Measurements from ENCODE around the gene H1-8. TPM values are rescaled to one million over a fixed set of nuclear protein-coding genes. Genes with fewer than 3 reads are reported as not detected.

H1-8 gene
- total and polyA plus RNA-seq, 12 donors: not detected

DNA sequence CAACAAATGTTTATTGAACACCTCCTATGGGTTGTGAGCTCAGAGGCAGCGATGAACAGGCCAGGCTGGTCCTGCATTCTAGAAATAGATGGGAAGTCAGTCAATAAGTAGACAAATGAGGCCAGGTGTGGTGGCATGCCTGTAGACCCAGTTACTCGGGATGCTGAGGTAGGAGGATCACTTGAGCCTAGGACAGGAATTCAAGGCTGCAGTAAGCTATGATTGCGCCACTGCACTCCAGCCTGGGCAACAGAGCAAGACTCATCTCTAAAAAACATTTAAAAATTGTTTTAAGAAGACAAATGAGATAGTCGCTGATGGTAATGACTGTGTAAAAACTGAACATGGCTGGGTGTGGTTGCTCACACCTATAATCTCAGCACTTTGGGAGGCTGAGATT is 18.9 kb upstream of the H1-8 start:
- Histone ChIP-seq H3K9me3 (no peaks in the 10 kb centered on the region), H3K36me3 (peaks cover 0 to 12% (median 0%) of the 10 kb centered on the region in 9 donors), H3K4me3 (no peak overlapping the region), H3K27ac (no peak overlapping the region), H3K4me1 (peaks cover 0 to 17% (median 0%) of the 10 kb centered on the region in 9 donors), H3K27me3 (no peaks in the 10 kb centered on the region)
- intact Hi-C loops (cut with DNase I): no loop called here
- 85 to 98% methylated on average over 4 of the region's 4 CpGs for whole genome bisulfite sequencing, 2 donors
- ATAC-seq (no peak), DNase-seq (no peak)
- TF ChIP-seq, protein P1, sequence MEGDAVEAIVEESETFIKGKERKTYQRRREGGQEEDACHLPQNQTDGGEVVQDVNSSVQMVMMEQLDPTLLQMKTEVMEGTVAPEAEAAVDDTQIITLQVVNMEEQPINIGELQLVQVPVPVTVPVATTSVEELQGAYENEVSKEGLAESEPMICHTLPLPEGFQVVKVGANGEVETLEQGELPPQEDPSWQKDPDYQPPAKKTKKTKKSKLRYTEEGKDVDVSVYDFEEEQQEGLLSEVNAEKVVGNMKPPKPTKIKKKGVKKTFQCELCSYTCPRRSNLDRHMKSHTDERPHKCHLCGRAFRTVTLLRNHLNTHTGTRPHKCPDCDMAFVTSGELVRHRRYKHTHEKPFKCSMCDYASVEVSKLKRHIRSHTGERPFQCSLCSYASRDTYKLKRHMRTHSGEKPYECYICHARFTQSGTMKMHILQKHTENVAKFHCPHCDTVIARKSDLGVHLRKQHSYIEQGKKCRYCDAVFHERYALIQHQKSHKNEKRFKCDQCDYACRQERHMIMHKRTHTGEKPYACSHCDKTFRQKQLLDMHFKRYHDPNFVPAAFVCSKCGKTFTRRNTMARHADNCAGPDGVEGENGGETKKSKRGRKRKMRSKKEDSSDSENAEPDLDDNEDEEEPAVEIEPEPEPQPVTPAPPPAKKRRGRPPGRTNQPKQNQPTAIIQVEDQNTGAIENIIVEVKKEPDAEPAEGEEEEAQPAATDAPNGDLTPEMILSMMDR (IDR thresholded peaks at IDR 0.05): no peak

DNA sequence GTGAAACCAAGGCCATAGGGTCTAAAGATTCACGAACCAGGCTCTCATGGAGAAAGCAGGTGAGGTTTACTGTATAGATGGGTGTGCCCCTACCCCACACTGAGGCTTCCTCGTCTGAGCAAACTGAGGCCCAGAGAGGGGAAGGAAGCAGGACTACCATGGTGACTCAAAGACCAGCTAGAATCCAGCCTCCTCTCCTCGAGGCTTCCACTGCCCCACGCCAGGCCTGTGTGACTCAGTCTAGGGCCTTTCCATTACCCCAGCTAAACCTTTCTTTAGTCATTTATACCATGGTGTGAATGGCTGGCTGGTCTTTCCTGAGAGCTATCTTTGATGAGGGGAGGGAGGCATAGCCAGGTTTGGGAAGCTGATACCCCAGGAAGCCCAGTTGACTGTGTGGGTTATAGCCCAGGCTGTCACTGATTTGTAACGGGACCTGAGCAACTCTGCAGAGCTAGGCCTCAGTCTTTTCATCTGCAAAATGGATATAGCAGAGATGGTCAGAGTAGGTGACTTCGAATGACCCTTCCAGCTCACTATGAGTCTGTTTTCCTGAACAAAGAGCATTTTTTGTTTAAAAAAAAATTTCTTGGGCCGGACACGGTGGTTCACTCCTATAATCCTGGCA is 17.5 kb upstream of the H1-8 start:
- Histone ChIP-seq H3K9me3 (no peaks in the 10 kb centered on the region), H3K27ac (peak overlapping the region in 1 of 10 donors; percentile 67), H3K4me3 (no peak overlapping the region), H3K4me1 (peaks cover 5 to 26% (median 9%) of the 10 kb centered on the region in 9 donors), H3K27me3 (no peaks in the 10 kb centered on the region), H3K36me3 (no peaks in the 10 kb centered on the region)
- WGBS, 2 donors: 82 to 89% methylated on average over 8 of the region's 8 CpGs
- ATAC-seq (no peak), DNase-seq (no peak)
- intact Hi-C loops (cut with DNase I): no loop called here
- TF ChIP-seq, protein P1 (IDR thresholded peaks at IDR 0.05): no peak

DNA sequence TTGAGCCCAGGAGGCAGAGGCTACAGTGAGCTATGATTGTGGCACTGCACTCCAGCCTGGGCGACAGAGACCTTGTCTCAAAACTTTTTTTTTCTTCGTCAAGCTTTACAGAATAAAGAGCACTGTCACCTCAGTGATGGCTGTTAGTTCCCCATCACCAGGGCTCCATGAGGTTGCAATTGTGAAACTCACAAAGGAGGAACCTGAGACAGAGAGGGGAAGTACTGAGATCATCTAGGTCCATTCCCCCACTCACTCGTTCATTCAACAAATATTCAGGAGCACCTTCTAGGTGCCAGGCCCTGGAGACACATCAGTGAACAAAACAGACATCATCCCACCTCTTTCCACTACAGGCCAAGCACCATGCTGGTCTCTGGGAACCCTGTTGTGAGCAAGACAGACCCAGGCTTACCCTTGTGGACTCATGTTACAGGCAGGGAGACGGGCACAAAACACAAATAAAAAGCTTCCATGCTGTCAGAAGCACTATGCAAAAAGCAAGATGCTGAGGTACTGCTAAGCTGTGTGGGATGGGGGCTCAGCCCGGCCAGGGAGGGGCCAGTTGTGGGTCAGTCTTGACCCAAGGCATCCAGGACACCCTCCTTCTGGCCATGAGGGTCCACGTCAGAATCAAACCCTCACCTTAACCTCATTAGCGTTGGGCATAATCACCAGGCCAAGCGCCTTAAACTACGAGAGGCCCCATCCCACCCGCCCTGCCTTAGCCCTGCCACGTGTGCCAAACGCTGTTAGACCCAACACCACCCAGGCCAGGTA is 16.7 kb upstream of the H1-8 start:
- Histone ChIP-seq H3K4me1 (peaks cover 5 to 26% (median 9%) of the 10 kb centered on the region in 9 donors), H3K27ac (peak overlapping the region in 1 of 10 donors; percentile 67), H3K4me3 (no peak overlapping the region), H3K9me3 (no peaks in the 10 kb centered on the region), H3K27me3 (no peaks in the 10 kb centered on the region), H3K36me3 (no peaks in the 10 kb centered on the region)
- TF ChIP-seq, protein P1 (IDR thresholded peaks at IDR 0.05): no peak
- intact Hi-C loops (cut with DNase I): no loop called here
- ATAC-seq (peak in 1 of 8 donors; percentile 46), DNase-seq (no peak)
- 88 to 92% methylated on average over 12 of the region's 12 CpGs for WGBS, 2 donors

DNA sequence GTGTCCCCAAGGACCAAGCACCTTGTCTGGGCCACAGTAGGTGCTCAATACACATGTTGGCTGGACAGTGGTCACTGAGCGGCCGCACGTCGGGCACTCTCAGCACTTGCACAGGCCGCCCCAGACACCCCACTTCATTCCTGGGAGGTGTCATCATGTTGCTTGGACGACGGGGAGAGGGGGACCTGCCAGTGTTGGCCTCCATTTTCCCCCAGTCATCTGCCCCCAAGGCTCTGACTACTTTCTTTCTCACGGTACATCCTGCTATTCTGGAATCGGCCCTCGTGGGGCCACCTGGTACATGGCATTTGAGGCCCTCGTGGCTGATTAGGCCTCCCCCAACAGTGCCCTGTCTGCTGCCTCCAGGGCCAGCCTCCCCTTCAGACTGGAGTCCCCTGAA is 15.7 kb upstream of the H1-8 start:
- no peaks in the 10 kb centered on the region for H3K9me3 ChIP-seq
- WGBS, 2 donors: 94 to 97% methylated on average over 11 of the region's 11 CpGs
- no peak overlapping the region for H3K27ac ChIP-seq
- ATAC-seq (no peak), DNase-seq (no peak)
- H3K4me1 ChIP-seq: peaks cover 5 to 26% (median 9%) of the 10 kb centered on the region in 9 donors
- no peak overlapping the region for H3K4me3 ChIP-seq
- H3K36me3 ChIP-seq: no peaks in the 10 kb centered on the region
- intact Hi-C loops (cut with DNase I): no loop called here
- TF ChIP-seq, protein P1 (IDR thresholded peaks at IDR 0.05): no peak
- no peaks in the 10 kb centered on the region for H3K27me3 ChIP-seq

All from heart right ventricle (tissue), 16 donors.